ACC112 (cell line): ENCODE results near the gene AMY1C.
"Not testable (repeated sequence)": the region's sequence is repeated elsewhere in the genome, so short reads cannot be mapped to it uniquely, and the experiment has no call there.

Source experiments
- H2AFZ ChIP-seq: fragments of 200-600 bp; sonication (generic); one replicate; pipeline ENCODE4 v1.6.0; 2017; ENCODE audit warnings: antibody characterized with exemption, low read length; ENCODE audit not compliant: unreplicated experiment
- H3K27ac ChIP-seq: fragments of 200-600 bp; sonication (generic); 2 replicates; pipeline ENCODE4 v1.5.1; 2014; ENCODE audit warnings: low read depth, mild to moderate bottlenecking, antibody characterized with exemption, low read length, moderate library complexity
- H3K27me3 ChIP-seq: fragments of 200-600 bp; sonication (generic); 2 replicates; pipeline ENCODE4 v1.6.1; 2014; ENCODE audit warnings: mild to moderate bottlenecking, antibody characterized with exemption, low read length, moderate library complexity, mixed read lengths; ENCODE audit not compliant: insufficient read depth
- H3K36me3 ChIP-seq: fragments of 200-600 bp; sonication (generic); 2 replicates; pipeline ENCODE4 v1.6.1; 2016; ENCODE audit warnings: mild to moderate bottlenecking, antibody characterized with exemption, low read length, moderate library complexity, mixed read lengths; ENCODE audit not compliant: insufficient read depth
- H3K4me1 ChIP-seq: fragments of 200-600 bp; sonication (generic); one replicate; pipeline ENCODE4 v1.6.1; 2016; ENCODE audit warnings: low read length, mixed read lengths; ENCODE audit not compliant: insufficient read depth, unreplicated experiment, control insufficient read depth
- H3K4me3 ChIP-seq: fragments of 200-600 bp; sonication (generic); 2 replicates; pipeline ENCODE4 v1.5.1; 2014; ENCODE audit warnings: mild to moderate bottlenecking, low read depth, low read length
- H3K79me2 ChIP-seq: fragments of 200-600 bp; sonication (generic); one replicate; pipeline ENCODE4 v1.6.0; 2016; ENCODE audit warnings: low read length; ENCODE audit not compliant: control insufficient read depth, unreplicated experiment, insufficient read depth

The AMY1C gene

GRCh38 chr1:103749598-103749997 is at the start of gene AMY1C:
TSS of gene AMY1C (plus strand) at chr1:103749898. CDS start at chr1:103750470, 572 bp downstream.
- not testable (repeated sequence) for H3K27me3 ChIP-seq, H3K4me1 ChIP-seq, H2AFZ ChIP-seq, H3K27ac ChIP-seq, H3K4me3 ChIP-seq, H3K79me2 ChIP-seq, H3K36me3 ChIP-seq

- not testable (repeated sequence) for H2AFZ ChIP-seq, H3K27me3 ChIP-seq, H3K4me1 ChIP-seq, H3K79me2 ChIP-seq, H3K4me3 ChIP-seq, H3K27ac ChIP-seq, H3K36me3 ChIP-seq
Measured at GRCh38 chr1:103700669-103701068, 49.0 kb upstream of the AMY1C start.

- not testable (repeated sequence) for H3K4me3 ChIP-seq, H3K27ac ChIP-seq, H3K79me2 ChIP-seq
Measured at GRCh38 chr1:103701256-103701655, 48.4 kb upstream of the AMY1C start.

GRCh38 chr1:103707670-103708069 is 42.0 kb upstream of the AMY1C start:
- H3K27ac ChIP-seq, H3K4me3 ChIP-seq, H3K27me3 ChIP-seq, H3K79me2 ChIP-seq, H3K4me1 ChIP-seq, H2AFZ ChIP-seq, H3K36me3 ChIP-seq: not testable (repeated sequence)

More at GRCh38 chr1:103701256-103701655, 48.4 kb upstream of the AMY1C start:
- not testable (repeated sequence) for H3K27me3 ChIP-seq, H3K4me1 ChIP-seq, H2AFZ ChIP-seq, H3K36me3 ChIP-seq

GRCh38 chr1:103710381-103710780 is 39.3 kb upstream of the AMY1C start:
- H3K27me3 ChIP-seq, H3K36me3 ChIP-seq, H3K4me3 ChIP-seq, H3K79me2 ChIP-seq, H2AFZ ChIP-seq, H3K27ac ChIP-seq, H3K4me1 ChIP-seq: not testable (repeated sequence)

- not testable (repeated sequence) for H3K27me3 ChIP-seq, H2AFZ ChIP-seq, H3K27ac ChIP-seq, H3K36me3 ChIP-seq, H3K4me1 ChIP-seq, H3K79me2 ChIP-seq, H3K4me3 ChIP-seq
Measured at GRCh38 chr1:103717404-103717803, 32.3 kb upstream of the AMY1C start.

- H3K4me3 ChIP-seq, H2AFZ ChIP-seq, H3K27ac ChIP-seq, H3K36me3 ChIP-seq, H3K79me2 ChIP-seq, H3K4me1 ChIP-seq, H3K27me3 ChIP-seq: not testable (repeated sequence)
Measured at GRCh38 chr1:103721473-103721872, 28.2 kb upstream of the AMY1C start.

- H2AFZ ChIP-seq, H3K27me3 ChIP-seq, H3K36me3 ChIP-seq, H3K79me2 ChIP-seq, H3K27ac ChIP-seq, H3K4me1 ChIP-seq, H3K4me3 ChIP-seq: not testable (repeated sequence)
Measured at GRCh38 chr1:103735334-103735733, 14.4 kb upstream of the AMY1C start.

GRCh38 chr1:103738031-103738430 is 11.7 kb upstream of the AMY1C start:
- H3K36me3 ChIP-seq, H2AFZ ChIP-seq, H3K4me1 ChIP-seq, H3K4me3 ChIP-seq, H3K27me3 ChIP-seq, H3K79me2 ChIP-seq, H3K27ac ChIP-seq: not testable (repeated sequence)

GRCh38 chr1:103744449-103744848 is 5.2 kb upstream of the AMY1C start:
- H2AFZ ChIP-seq, H3K27ac ChIP-seq, H3K79me2 ChIP-seq, H3K27me3 ChIP-seq, H3K4me3 ChIP-seq, H3K36me3 ChIP-seq, H3K4me1 ChIP-seq: not testable (repeated sequence)

GRCh38 chr1:103745040-103745439 is 4.7 kb upstream of the AMY1C start:
- H3K36me3 ChIP-seq, H3K27ac ChIP-seq, H3K27me3 ChIP-seq, H3K79me2 ChIP-seq, H3K4me1 ChIP-seq, H2AFZ ChIP-seq, H3K4me3 ChIP-seq: not testable (repeated sequence)

GRCh38 chr1:103748273-103748672 is 1.4 kb upstream of the AMY1C start:
- not testable (repeated sequence) for H3K4me1 ChIP-seq, H3K79me2 ChIP-seq, H3K27ac ChIP-seq, H3K27me3 ChIP-seq, H2AFZ ChIP-seq, H3K36me3 ChIP-seq, H3K4me3 ChIP-seq
